Measurements from ENCODE around the gene LIN54.

DNA sequence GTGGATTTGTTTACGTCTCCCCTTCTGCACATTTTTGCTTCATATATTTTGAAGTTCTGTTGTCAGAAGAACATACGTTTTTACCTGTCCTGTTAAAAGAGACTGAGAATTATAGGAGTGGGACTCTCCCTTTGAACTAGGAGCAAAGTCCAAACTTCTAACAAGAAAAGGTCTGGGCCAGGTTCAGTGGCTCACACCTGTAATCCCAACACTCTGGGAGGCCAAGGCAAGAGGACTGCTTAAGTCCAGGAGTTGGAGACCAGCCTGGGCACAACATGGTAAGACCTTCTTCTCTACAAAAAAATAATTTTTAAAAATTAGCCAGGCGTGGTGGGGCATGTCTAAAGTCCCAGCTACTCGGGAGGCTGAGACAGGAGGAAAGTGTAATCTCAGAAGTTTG, 15.8 kb downstream of the LIN54 start:
- TF ChIP-seq, protein P1, sequence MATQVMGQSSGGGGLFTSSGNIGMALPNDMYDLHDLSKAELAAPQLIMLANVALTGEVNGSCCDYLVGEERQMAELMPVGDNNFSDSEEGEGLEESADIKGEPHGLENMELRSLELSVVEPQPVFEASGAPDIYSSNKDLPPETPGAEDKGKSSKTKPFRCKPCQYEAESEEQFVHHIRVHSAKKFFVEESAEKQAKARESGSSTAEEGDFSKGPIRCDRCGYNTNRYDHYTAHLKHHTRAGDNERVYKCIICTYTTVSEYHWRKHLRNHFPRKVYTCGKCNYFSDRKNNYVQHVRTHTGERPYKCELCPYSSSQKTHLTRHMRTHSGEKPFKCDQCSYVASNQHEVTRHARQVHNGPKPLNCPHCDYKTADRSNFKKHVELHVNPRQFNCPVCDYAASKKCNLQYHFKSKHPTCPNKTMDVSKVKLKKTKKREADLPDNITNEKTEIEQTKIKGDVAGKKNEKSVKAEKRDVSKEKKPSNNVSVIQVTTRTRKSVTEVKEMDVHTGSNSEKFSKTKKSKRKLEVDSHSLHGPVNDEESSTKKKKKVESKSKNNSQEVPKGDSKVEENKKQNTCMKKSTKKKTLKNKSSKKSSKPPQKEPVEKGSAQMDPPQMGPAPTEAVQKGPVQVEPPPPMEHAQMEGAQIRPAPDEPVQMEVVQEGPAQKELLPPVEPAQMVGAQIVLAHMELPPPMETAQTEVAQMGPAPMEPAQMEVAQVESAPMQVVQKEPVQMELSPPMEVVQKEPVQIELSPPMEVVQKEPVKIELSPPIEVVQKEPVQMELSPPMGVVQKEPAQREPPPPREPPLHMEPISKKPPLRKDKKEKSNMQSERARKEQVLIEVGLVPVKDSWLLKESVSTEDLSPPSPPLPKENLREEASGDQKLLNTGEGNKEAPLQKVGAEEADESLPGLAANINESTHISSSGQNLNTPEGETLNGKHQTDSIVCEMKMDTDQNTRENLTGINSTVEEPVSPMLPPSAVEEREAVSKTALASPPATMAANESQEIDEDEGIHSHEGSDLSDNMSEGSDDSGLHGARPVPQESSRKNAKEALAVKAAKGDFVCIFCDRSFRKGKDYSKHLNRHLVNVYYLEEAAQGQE (IDR thresholded peaks at IDR 0.05; ENCODE audit: low read depth): no peak
- TF ChIP-seq RAD21 (IDR thresholded peaks at IDR 0.05; ENCODE audit: low read depth) (no peak), CREB1 (IDR thresholded peaks at IDR 0.05; ENCODE audit: low read depth) (no peak), YY1 (IDR thresholded peaks at IDR 0.05; ENCODE audit: low read depth) (no peak), TCF12 (IDR thresholded peaks at IDR 0.05; ENCODE audit: low read depth) (no peak), ZBTB7A (IDR thresholded peaks at IDR 0.05; ENCODE audit: low read depth) (no peak), TAF1 (IDR thresholded peaks at IDR 0.05; ENCODE audit: low read depth) (no peak), EP300 (IDR thresholded peaks at IDR 0.05; ENCODE audit: borderline replicate concordance) (no peak), TEAD4 (IDR thresholded peaks at IDR 0.05) (no peak), CEBPB (IDR thresholded peaks at IDR 0.05) (no peak), FOXM1 (IDR thresholded peaks at IDR 0.05; ENCODE audit: borderline replicate concordance, low read depth) (no peak), NFIC (IDR thresholded peaks at IDR 0.05) (no peak)
- TF ChIP-seq, protein P2, sequence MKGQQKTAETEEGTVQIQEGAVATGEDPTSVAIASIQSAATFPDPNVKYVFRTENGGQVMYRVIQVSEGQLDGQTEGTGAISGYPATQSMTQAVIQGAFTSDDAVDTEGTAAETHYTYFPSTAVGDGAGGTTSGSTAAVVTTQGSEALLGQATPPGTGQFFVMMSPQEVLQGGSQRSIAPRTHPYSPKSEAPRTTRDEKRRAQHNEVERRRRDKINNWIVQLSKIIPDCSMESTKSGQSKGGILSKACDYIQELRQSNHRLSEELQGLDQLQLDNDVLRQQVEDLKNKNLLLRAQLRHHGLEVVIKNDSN (IDR thresholded peaks at IDR 0.05): no peak
- TF ChIP-seq, protein P3, sequence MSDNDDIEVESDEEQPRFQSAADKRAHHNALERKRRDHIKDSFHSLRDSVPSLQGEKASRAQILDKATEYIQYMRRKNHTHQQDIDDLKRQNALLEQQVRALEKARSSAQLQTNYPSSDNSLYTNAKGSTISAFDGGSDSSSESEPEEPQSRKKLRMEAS (IDR thresholded peaks at IDR 0.05): no peak

Measured in Ishikawa (cell line).